OCI-LY7 (cell line): ENCODE results near the gene ARHGAP26.

Experiments used
- CTCF ChIP-seq: fragments of 200-600 bp; sonication (generic); conservative IDR thresholded peaks from 2 replicates; pipeline ENCODE4 v1.5.1; 2014; ENCODE audit warnings: mild to moderate bottlenecking, antibody characterized with exemption, low read length, moderate library complexity, mixed read lengths
- EZH2phosphoT487 ChIP-seq: fragments of 200-600 bp; sonication (generic); IDR thresholded peaks from 2 replicates; pipeline ENCODE4 v1.6.1; 2018; ENCODE audit warnings: low read depth, borderline replicate concordance, mild to moderate bottlenecking, mixed run types, antibody characterized with exemption, low read length, moderate library complexity, mixed read lengths

GRCh38 chr5:142825378-142826089 lies 55.4 kb downstream of the ARHGAP26 start:
- TF ChIP-seq CTCF = no peak
- TF ChIP-seq EZH2phosphoT487 = no peak
